GM12878 (cell line): ENCODE results near the gene SNRNP200. TPM values are rescaled to one million over a fixed set of nuclear protein-coding genes. Genes with fewer than 3 reads are reported as not detected.
A peak's percentile ranks its signal among the peaks of the same experiment; 100 is the strongest.

Source experiments
- ATAC-seq: fragments of 200-7000 bp; cut with Tn5 transposase; 3 replicates; pipeline ENCODE4 v1.9.1; 2020; ENCODE audit warnings: mild to moderate bottlenecking, moderate library complexity
- BruUV-seq: library from RNA; stranded (reverse); fragments of 400-500 nt; replicated peaks from 2 replicates; lab custom pipeline; 2021; lab: Mats Ljungman, UMichigan
- CTCF ChIA-PET: fragments of 300-600 bp; sonication (Branson Sonifier 250); formaldehyde crosslinking; extraction: SDS; loops from one replicate; lab custom pipeline; 2021; ENCODE audit warnings: inconsistent platforms; lab: Yijun Ruan, JAX
- POLR2A ChIA-PET: fragments of 350-600 bp; formaldehyde crosslinking; extraction: SDS; loops from one replicate; lab custom pipeline; 2021; ENCODE audit warnings: inconsistent platforms; lab: Charles Lee
- RAD21 ChIA-PET: fragments of 300-600 bp; sonication (Branson Sonifier 250); formaldehyde crosslinking; loops from one replicate; lab custom pipeline; 2023; ENCODE audit warnings: antibody characterized with exemption; ENCODE audit not compliant: unreplicated experiment; lab: Charles Lee
- SMC1A ChIA-PET: fragments of 300-600 bp; sonication (Branson Sonifier 250); formaldehyde crosslinking; loops from one replicate; lab custom pipeline; 2023; ENCODE audit not compliant: unreplicated experiment, uncharacterized antibody; lab: Charles Lee
- DNase-seq: peaks from one replicate; pipeline ENCODE4 v3.0.0-alpha.2; 2011; ENCODE audit warnings: low read depth, low spot score
- FAIRE-seq: peaks from 3 replicates; lab custom pipeline; 2011; peaks lifted over from hg19 to GRCh38; lab: Jason Lieb, UNC
- H2AFZ ChIP-seq: 2 replicates; pipeline ENCODE4 v1.6.0; 2011; ENCODE audit warnings: low read depth, low read length, control low read depth; ENCODE audit not compliant: control insufficient read depth
- H3K27ac ChIP-seq: 2 replicates; pipeline ENCODE4 v1.5.1; 2011; ENCODE audit warnings: control low read depth; ENCODE audit not compliant: control insufficient read depth, insufficient read depth
- H3K27me3 ChIP-seq, 2 experiments: replicated peaks in 1 of 2; 2 replicates each; pipeline versions ENCODE4 v1.6.0 to v1.6.1; 2011; ENCODE audit warnings: low read length in 1 of 2; ENCODE audit not compliant: control insufficient read depth in 2 of 2, insufficient read depth in 2 of 2
- H3K36me3 ChIP-seq, 2 experiments: 2 replicates each; pipeline ENCODE4 v1.5.1; 2011; ENCODE audit warnings: low read length in 1 of 2; ENCODE audit not compliant: control insufficient read depth in 2 of 2, insufficient read depth in 2 of 2
- H3K4me1 ChIP-seq: 2 replicates; pipeline ENCODE4 v1.6.1; 2011; ENCODE audit warnings: mild to moderate bottlenecking, low read length, moderate library complexity, mixed read lengths; ENCODE audit not compliant: control insufficient read depth, insufficient read depth
- H3K4me2 ChIP-seq: 2 replicates; pipeline ENCODE4 v1.6.0; 2011; ENCODE audit warnings: control low read depth; ENCODE audit not compliant: control insufficient read depth, insufficient read depth
- H3K4me3 ChIP-seq: fragments of 200-600 bp; sonication (generic); 2 replicates; pipeline ENCODE4 v1.5.1; 2016
- H3K79me2 ChIP-seq: 2 replicates; pipeline ENCODE4 v1.6.0; 2011; ENCODE audit warnings: low read length; ENCODE audit not compliant: control insufficient read depth, insufficient read depth
- H3K9ac ChIP-seq: 2 replicates; pipeline ENCODE4 v1.8.0; 2011; ENCODE audit warnings: low read length, control low read depth, mixed read lengths; ENCODE audit not compliant: control insufficient read depth, insufficient read depth
- H3K9me3 ChIP-seq: replicated peaks from 3 replicates; pipeline ENCODE4 v1.5.1; 2011; ENCODE audit warnings: mild to moderate bottlenecking, low read length; ENCODE audit not compliant: control insufficient read depth, insufficient read depth
- H4K20me1 ChIP-seq: 2 replicates; pipeline ENCODE4 v1.6.0; 2011; ENCODE audit not compliant: control insufficient read depth, insufficient read depth
- RBBP5 ChIP-seq: fragments of 200-600 bp; sonication (generic); conservative IDR thresholded peaks from 2 replicates; pipeline ENCODE4 v1.6.1; 2016
- RCOR1 ChIP-seq: conservative IDR thresholded peaks from 2 replicates; pipeline ENCODE4 v1.6.1; 2012; ENCODE audit warnings: low read depth, low read length, improper control_type of control experiment
- SMARCA5 ChIP-seq: fragments of 450-650 bp; IDR thresholded peaks from 2 replicates; pipeline ENCODE4 v1.6.1; 2017; ENCODE audit warnings: mild to moderate bottlenecking
- TCF7 ChIP-seq: IDR thresholded peaks from 2 replicates; pipeline ENCODE4 v1.6.1; 2014; ENCODE audit warnings: antibody characterized with exemption, borderline replicate concordance
- WGBS: methylation state at CpG from one replicate; pipeline ENCODE4 v1.1.6; 2016; ENCODE audit warnings: low lambda C conversion rate; ENCODE audit not compliant: insufficient replicate concordance, insufficient coverage; ENCODE audit errors: missing lambda C conversion rate; 5-methylcytosine and 5-hydroxymethylcytosine counted together
- in situ Hi-C: fragments of 300-500 bp; cut with MboI; formaldehyde crosslinking; loops from 9 replicates; pipeline ENCODE4 v1.14.3; 2018; ENCODE audit warnings: mixed read lengths
- intact Hi-C: fragments of 100-400 bp; cut with micrococcal nuclease; formaldehyde crosslinking; loops from one replicate; pipeline ENCODE4 v1.14.2; 2022; ENCODE audit not compliant: unreplicated experiment
- polyA plus RNA-seq, 11 experiments: library from polyadenylated mRNA; depleted of rRNA in 4 of 11; unstranded in 6 of 11; stranded (reverse) in 5 of 11; fragments of >200 nt; fragmentation: Nextera tagmentation in 4 of 11; fragmentation: Illumina TruSeq in 1 of 11; extraction: Ambion mirVana in 4 of 11; extraction: Trizol in 1 of 11; gene quantifications; 1 replicate in 1 of 11; 2 replicates in 10 of 11; pipeline versions ENCODE4 v1.2.1 to v1.2.3, GENCODE V29; 2011 to 2016; ENCODE audit warnings: inconsistent platforms in 2 of 11, missing spikeins in 2 of 11, low read depth in 1 of 11
- total RNA-seq, 4 experiments: library from RNA; depleted of rRNA in 3 of 4; stranded (reverse); fragments of >200 nt in 3 of 4; fragmentation: Illumina TruSeq in 1 of 4; extraction: Trizol in 1 of 4; gene quantifications; 2 replicates each; pipeline versions ENCODE4 v1.2.1 to v1.2.3, GENCODE V29; 2013 to 2021
- TF ChIP-seq, protein P1 (sequence below): fragments of 150-350 bp; IDR thresholded peaks from 2 replicates; pipeline ENCODE4 v1.6.1; 2016; ENCODE audit warnings: low read depth, low read length
- TF ChIP-seq, protein P2 (sequence below): fragments of 450-650 bp; IDR thresholded peaks from 2 replicates; pipeline ENCODE4 v1.6.1; 2017; ENCODE audit warnings: low read depth, mild to moderate bottlenecking, moderate library complexity

SNRNP200 gene
- total and polyA plus RNA-seq, 10 of the 15 experiments (the other 5 are each of a cell fraction or from before 2014, with no cell fraction given): 59.2 to 176 (median 106) TPM

DNA sequence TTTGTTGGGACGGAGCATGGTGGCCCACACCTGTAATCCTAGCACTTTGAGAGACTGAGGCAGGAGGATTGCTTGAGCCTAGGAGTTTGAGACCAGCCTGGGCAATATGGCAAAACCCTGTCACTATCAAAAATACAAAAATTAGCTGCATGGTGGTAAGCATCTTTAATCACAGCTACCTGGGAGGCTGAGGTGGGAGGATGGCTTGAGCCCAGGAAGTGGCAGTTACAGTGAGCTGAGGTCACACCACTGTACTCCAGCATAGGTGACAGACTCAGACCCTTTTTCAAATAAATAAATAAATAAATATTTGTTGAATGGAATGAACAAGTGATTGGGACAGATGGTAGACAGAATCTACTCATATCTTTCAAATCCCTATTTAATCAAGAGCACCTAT, 14.1 kb upstream of the SNRNP200 start (continued):
- TF ChIP-seq, protein P1, sequence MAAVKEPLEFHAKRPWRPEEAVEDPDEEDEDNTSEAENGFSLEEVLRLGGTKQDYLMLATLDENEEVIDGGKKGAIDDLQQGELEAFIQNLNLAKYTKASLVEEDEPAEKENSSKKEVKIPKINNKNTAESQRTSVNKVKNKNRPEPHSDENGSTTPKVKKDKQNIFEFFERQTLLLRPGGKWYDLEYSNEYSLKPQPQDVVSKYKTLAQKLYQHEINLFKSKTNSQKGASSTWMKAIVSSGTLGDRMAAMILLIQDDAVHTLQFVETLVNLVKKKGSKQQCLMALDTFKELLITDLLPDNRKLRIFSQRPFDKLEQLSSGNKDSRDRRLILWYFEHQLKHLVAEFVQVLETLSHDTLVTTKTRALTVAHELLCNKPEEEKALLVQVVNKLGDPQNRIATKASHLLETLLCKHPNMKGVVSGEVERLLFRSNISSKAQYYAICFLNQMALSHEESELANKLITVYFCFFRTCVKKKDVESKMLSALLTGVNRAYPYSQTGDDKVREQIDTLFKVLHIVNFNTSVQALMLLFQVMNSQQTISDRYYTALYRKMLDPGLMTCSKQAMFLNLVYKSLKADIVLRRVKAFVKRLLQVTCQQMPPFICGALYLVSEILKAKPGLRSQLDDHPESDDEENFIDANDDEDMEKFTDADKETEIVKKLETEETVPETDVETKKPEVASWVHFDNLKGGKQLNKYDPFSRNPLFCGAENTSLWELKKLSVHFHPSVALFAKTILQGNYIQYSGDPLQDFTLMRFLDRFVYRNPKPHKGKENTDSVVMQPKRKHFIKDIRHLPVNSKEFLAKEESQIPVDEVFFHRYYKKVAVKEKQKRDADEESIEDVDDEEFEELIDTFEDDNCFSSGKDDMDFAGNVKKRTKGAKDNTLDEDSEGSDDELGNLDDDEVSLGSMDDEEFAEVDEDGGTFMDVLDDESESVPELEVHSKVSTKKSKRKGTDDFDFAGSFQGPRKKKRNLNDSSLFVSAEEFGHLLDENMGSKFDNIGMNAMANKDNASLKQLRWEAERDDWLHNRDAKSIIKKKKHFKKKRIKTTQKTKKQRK: no peak
- TF ChIP-seq, protein P2, sequence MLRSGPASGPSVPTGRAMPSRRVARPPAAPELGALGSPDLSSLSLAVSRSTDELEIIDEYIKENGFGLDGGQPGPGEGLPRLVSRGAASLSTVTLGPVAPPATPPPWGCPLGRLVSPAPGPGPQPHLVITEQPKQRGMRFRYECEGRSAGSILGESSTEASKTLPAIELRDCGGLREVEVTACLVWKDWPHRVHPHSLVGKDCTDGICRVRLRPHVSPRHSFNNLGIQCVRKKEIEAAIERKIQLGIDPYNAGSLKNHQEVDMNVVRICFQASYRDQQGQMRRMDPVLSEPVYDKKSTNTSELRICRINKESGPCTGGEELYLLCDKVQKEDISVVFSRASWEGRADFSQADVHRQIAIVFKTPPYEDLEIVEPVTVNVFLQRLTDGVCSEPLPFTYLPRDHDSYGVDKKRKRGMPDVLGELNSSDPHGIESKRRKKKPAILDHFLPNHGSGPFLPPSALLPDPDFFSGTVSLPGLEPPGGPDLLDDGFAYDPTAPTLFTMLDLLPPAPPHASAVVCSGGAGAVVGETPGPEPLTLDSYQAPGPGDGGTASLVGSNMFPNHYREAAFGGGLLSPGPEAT: no peak
- no peak for TF ChIP-seq RCOR1
- TF ChIP-seq TCF7: no peak

DNA sequence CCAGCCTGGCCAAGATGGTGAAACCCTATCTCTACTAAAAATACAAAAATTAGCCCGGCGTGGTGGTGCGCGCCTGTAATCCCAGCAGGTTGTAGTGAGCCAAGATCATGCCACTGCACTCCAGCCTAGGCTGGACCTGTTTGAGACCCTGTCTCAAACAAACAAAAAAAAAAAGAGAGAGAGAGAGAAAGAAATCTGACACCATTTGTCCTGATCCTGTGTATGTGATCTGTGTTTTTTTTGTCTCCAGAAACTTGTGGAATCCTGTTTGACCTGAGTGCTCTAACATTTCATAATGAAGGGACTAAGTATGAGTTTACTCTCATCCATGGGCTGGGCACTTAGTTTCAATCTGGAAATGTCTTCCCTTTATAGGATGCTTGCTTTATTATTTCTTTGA, 13.4 kb upstream of the SNRNP200 start:
- Histone ChIP-seq H3K27me3 (no peaks in the 10 kb centered on the region), H3K9me3 (no peaks in the 10 kb centered on the region), H3K9ac (no peak overlapping the region), H2AFZ (no peak overlapping the region), H3K79me2 (peaks cover 22% of the 10 kb centered on the region), H3K4me3 (peak overlapping the region; percentile 7; the same call in 1 of the 2 replicates), H3K4me1 (peaks cover 25% of the 10 kb centered on the region), H3K4me2 (peak overlapping the region; percentile 95; the same call in 1 of the 2 replicates), H3K36me3 (no peaks in the 10 kb centered on the region), H4K20me1 (no peaks in the 10 kb centered on the region), H3K27ac (no peak overlapping the region; the same call in 1 of the 2 replicates)
- intact Hi-C loops: no loop called here
- ChIA-PET SMC1A (interaction anchor here (1.6 to 13.4 kb wide), 2 partner anchors 10 to 19 kb away, joined by 5 to 231 read pairs; partner anchors contain the start of gene NCAPH), RAD21 (interaction anchor here (1.4 to 4.7 kb wide), 2 partner anchors 13 to 45 kb away, joined by 3 to 30 read pairs; partner anchors contain the start of gene SNRNP200), CTCF (interaction anchor here (1.3 to 2.6 kb wide), 2 partner anchors 17 to 23 kb away, joined by 3 to 7 read pairs; no protein-coding TSS in a partner anchor), POLR2A (interaction anchor here (1.8 to 4.0 kb wide), 3 partner anchors 13 to 111 kb away, joined by 4 to 24 read pairs (median 15); partner anchors contain the start of genes NCAPH, SNRNP200 and STARD7)
- no peak for FAIRE-seq
- no peak for TF ChIP-seq RBBP5
- no peak for TF ChIP-seq SMARCA5
- DNase-seq: no peak
- WGBS: 97% methylated on average over 4 of the region's 4 CpGs
- ATAC-seq: no peak
- BruUV-seq: no TSS peak
- in situ Hi-C loops: no loop called here
